Endodermal cell (in vitro differentiated cells): ENCODE measurements around the gene HDAC4. TPM values are rescaled to one million over a fixed set of nuclear protein-coding genes. Genes with fewer than 3 reads are reported as not detected.
A peak's percentile ranks its signal among the peaks of the same experiment; 100 is the strongest.

Experiments
- DNase-seq: peaks from one replicate; pipeline ENCODE4 v3.0.0-alpha.2; 2017
- H3K27ac ChIP-seq: 2 replicates; pipeline ENCODE4 v1.5.1; 2013; ENCODE audit warnings: mild to moderate bottlenecking, low read depth, low read length, moderate library complexity
- H3K27me3 ChIP-seq: 2 replicates; pipeline ENCODE4 v1.6.1; 2013; ENCODE audit warnings: mild to moderate bottlenecking, low read length, moderate library complexity; ENCODE audit not compliant: insufficient read depth, control insufficient read depth, poor library complexity, severe bottlenecking
- H3K36me3 ChIP-seq: 2 replicates; pipeline ENCODE4 v1.7.0; 2013; ENCODE audit warnings: mild to moderate bottlenecking, low read length, moderate library complexity; ENCODE audit not compliant: control insufficient read depth, insufficient read depth
- H3K4me1 ChIP-seq: one replicate; pipeline ENCODE4 v1.7.0; 2013; ENCODE audit warnings: low read length; ENCODE audit not compliant: control insufficient read depth, insufficient read depth
- H3K4me3 ChIP-seq: 2 replicates; pipeline ENCODE4 v1.5.1; 2013; ENCODE audit warnings: mild to moderate bottlenecking, low read length, moderate library complexity
- H3K9ac ChIP-seq: 2 replicates; pipeline ENCODE4 v1.6.1; 2013; ENCODE audit warnings: mild to moderate bottlenecking, low read length, moderate library complexity; ENCODE audit not compliant: poor library complexity, severe bottlenecking; ENCODE audit errors: extremely low read depth
- H3K9me3 ChIP-seq: 2 replicates; pipeline ENCODE4 v1.6.1; 2013; ENCODE audit warnings: mild to moderate bottlenecking, low read length, moderate library complexity; ENCODE audit not compliant: control insufficient read depth
- H3K27ac Mint-ChIP-seq: 2 replicates; pipeline ENCODE4 v1.8.0; 2020; ENCODE audit warnings: mixed read lengths
- H3K27me3 Mint-ChIP-seq: 2 replicates; pipeline ENCODE4 v1.8.0; 2021; ENCODE audit warnings: mild to moderate bottlenecking, mixed read lengths; ENCODE audit not compliant: insufficient read depth
- H3K36me3 Mint-ChIP-seq: 2 replicates; pipeline ENCODE4 v1.8.0; 2020; ENCODE audit warnings: low read depth, mixed read lengths
- H3K4me1 Mint-ChIP-seq: 2 replicates; pipeline ENCODE4 v1.8.0; 2020; ENCODE audit warnings: mixed read lengths
- H3K4me3 Mint-ChIP-seq: 2 replicates; pipeline ENCODE4 v1.8.0; 2020; ENCODE audit warnings: mild to moderate bottlenecking, moderate library complexity, mixed read lengths
- H3K9me3 Mint-ChIP-seq: 2 replicates; pipeline ENCODE4 v1.8.0; 2020; ENCODE audit warnings: mild to moderate bottlenecking, mixed read lengths
- CTCF ChIP-seq: fragments of 200-600 bp; sonication (generic); conservative IDR thresholded peaks from 2 replicates; pipeline ENCODE4 v1.5.0; 2021; ENCODE audit warnings: antibody characterized with exemption, mild to moderate bottlenecking
- WGBS, 2 experiments: methylation state at CpG; one replicate each; pipeline versions ENCODE4 v1.1.5 to v1.1.7; 2013; ENCODE audit warnings: missing lambda C conversion rate in 2 of 2, mixed read lengths in 1 of 2; ENCODE audit not compliant: insufficient coverage in 1 of 2, insufficient read length in 1 of 2; 5-methylcytosine and 5-hydroxymethylcytosine counted together
- total RNA-seq, 2 donors: library from RNA; stranded (reverse); fragmentation: NEBNext Ultra II Directional in 1 of 2; extraction: Animal tissue kit (Norgen Biotek cat#: 25700) in 1 of 2; gene quantifications; 2 replicates in 1 of 2; 3 replicates in 1 of 2; pipeline ENCODE4 v1.2.1, GENCODE V29; 2021

Gene HDAC4
- total RNA-seq, 2 donors from 2014 or later, result 45.7 to 51.2 TPM

GRCh38 chr2:239255218-239255617 is 145.6 kb downstream of the HDAC4 start:
- Histone ChIP-seq H3K4me1 (no peaks in the 10 kb centered on the region), H3K36me3 (no peaks in the 10 kb centered on the region), H3K9me3 (peaks cover 17% of the 10 kb centered on the region), H3K9ac (no peak overlapping the region), H3K27me3 (no peaks in the 10 kb centered on the region), H3K27ac (no peak overlapping the region), H3K4me3 (no peak overlapping the region)
- Mint-ChIP-seq H3K36me3 (peaks cover 11% of the 10 kb centered on the region), H3K27ac (no peak overlapping the region), H3K4me1 (peaks cover 11% of the 10 kb centered on the region), H3K27me3 (no peaks in the 10 kb centered on the region), H3K4me3 (no peak overlapping the region), H3K9me3 (peaks cover 21% of the 10 kb centered on the region)
- no peak for TF ChIP-seq CTCF
- 95 to 97% methylated on average over 4 to 5 of the region's 5 CpGs for WGBS, 2 experiments
- DNase-seq, result no peak

- Mint-ChIP-seq H3K4me1 (peaks cover 20% of the 10 kb centered on the region), H3K27ac (no peak overlapping the region), H3K27me3 (no peaks in the 10 kb centered on the region), H3K9me3 (peaks cover 19% of the 10 kb centered on the region), H3K36me3 (peaks cover 11% of the 10 kb centered on the region), H3K4me3 (no peak overlapping the region)
- no peak overlapping the region for H3K4me3 ChIP-seq
- no peak overlapping the region for H3K9ac ChIP-seq
- H3K9me3 ChIP-seq, result peaks cover 14% of the 10 kb centered on the region
- no peak for DNase-seq
- H3K27ac ChIP-seq, result peak overlapping the region; percentile 29
- 82% methylated on average over 7 of the region's 7 CpGs; no CpG with 5 or more reads in 1 of the 2 experiments for WGBS, 2 experiments
- H3K27me3 ChIP-seq, result no peaks in the 10 kb centered on the region
- no peaks in the 10 kb centered on the region for H3K4me1 ChIP-seq
- no peak for TF ChIP-seq CTCF
- H3K36me3 ChIP-seq, result no peaks in the 10 kb centered on the region
These were observed 147.0 kb downstream of the HDAC4 start for GRCh38 chr2:239253701-239254436.

- H3K36me3 Mint-ChIP-seq, result peaks cover 7% of the 10 kb centered on the region
- H3K9me3 Mint-ChIP-seq, result peaks cover 12% of the 10 kb centered on the region
- H3K4me1 Mint-ChIP-seq, result peaks cover 26% of the 10 kb centered on the region
- 95 to 98% methylated on average over 5 to 7 of the region's 7 CpGs for WGBS, 2 experiments
- peaks cover 8% of the 10 kb centered on the region for H3K9me3 ChIP-seq
- no peak overlapping the region for H3K27ac ChIP-seq
- TF ChIP-seq CTCF, result no peak
- no peaks in the 10 kb centered on the region for H3K27me3 Mint-ChIP-seq
- H3K4me3 Mint-ChIP-seq, result no peak overlapping the region
- H3K4me3 ChIP-seq, result no peak overlapping the region
- no peak for DNase-seq
- H3K27me3 ChIP-seq, result no peaks in the 10 kb centered on the region
- no peak overlapping the region for H3K9ac ChIP-seq
- H3K4me1 ChIP-seq, result no peaks in the 10 kb centered on the region
- H3K27ac Mint-ChIP-seq, result no peak overlapping the region
- H3K36me3 ChIP-seq, result no peaks in the 10 kb centered on the region
These were observed 147.6 kb downstream of the HDAC4 start for GRCh38 chr2:239253264-239253663.
